ENCODE results near the gene RFX3. TPM values are rescaled to one million over a fixed set of nuclear protein-coding genes. Genes with fewer than 3 reads are reported as not detected.
A peak's percentile ranks its signal among the peaks of the same experiment; 100 is the strongest.

The RFX3 gene
- total RNA-seq, 1 donor from 2014 or later = 12.1 TPM

GRCh38 chr9:3331801-3332200, 194.0 kb downstream of the RFX3 start:
- H2AFZ ChIP-seq (ENCODE audit: low read depth, low read length) = no peak overlapping the region
- TF ChIP-seq EZH2 (IDR thresholded peaks at IDR 0.05; ENCODE audit: insufficient read depth, low read length) = no peak
- TF ChIP-seq CTCF (IDR thresholded peaks at IDR 0.05; ENCODE audit: insufficient read depth, low read depth, low read length) = no peak
- H4K20me1 ChIP-seq (ENCODE audit: insufficient read depth, low read length) = no peaks in the 10 kb centered on the region
- Mint-ChIP-seq H3K36me3 (ENCODE audit: low read depth, unreplicated experiment) (no peaks in the 10 kb centered on the region), H3K4me1 (ENCODE audit: low read depth, unreplicated experiment) (no peaks in the 10 kb centered on the region), H3K27ac (ENCODE audit: unreplicated experiment) (no peak overlapping the region), H3K27me3 (ENCODE audit: low read depth, unreplicated experiment) (no peaks in the 10 kb centered on the region), H3K4me3 (ENCODE audit: unreplicated experiment) (no peak overlapping the region), H3K9me3 (ENCODE audit: unreplicated experiment) (no peaks in the 10 kb centered on the region)
- no peak overlapping the region for H3K4me3 ChIP-seq (ENCODE audit: insufficient read depth, low read depth, low read length)
- H3K9me3 ChIP-seq (ENCODE audit: insufficient read depth, low read depth, low read length) = no peaks in the 10 kb centered on the region
- no peak overlapping the region for H3K4me2 ChIP-seq (ENCODE audit: low read length)
- H3K36me3 ChIP-seq (ENCODE audit: insufficient read depth, low read length) = no peaks in the 10 kb centered on the region
- no peaks in the 10 kb centered on the region for H3K4me1 ChIP-seq (ENCODE audit: insufficient read depth, low read length)
- FAIRE-seq (no peak), DNase-seq (ENCODE audit: low read depth) (no peak)
- H3K27ac ChIP-seq (ENCODE audit: low read depth, low read length) = no peak overlapping the region
- H3K9ac ChIP-seq (ENCODE audit: low read length) = no peak overlapping the region
- H3K79me2 ChIP-seq (ENCODE audit: insufficient read depth, low read length) = no peaks in the 10 kb centered on the region
- H3K27me3 ChIP-seq (ENCODE audit: insufficient read depth, low read length) = no peaks in the 10 kb centered on the region

GRCh38 chr9:3330792-3331420, 194.9 kb downstream of the RFX3 start:
- TF ChIP-seq CTCF (IDR thresholded peaks at IDR 0.05; ENCODE audit: insufficient read depth, low read depth, low read length) = no peak
- TF ChIP-seq EZH2 (IDR thresholded peaks at IDR 0.05; ENCODE audit: insufficient read depth, low read length) = no peak

GRCh38 chr9:3329361-3329760, 196.4 kb downstream of the RFX3 start:
- Histone ChIP-seq H3K36me3 (ENCODE audit: insufficient read depth, low read length) (no peaks in the 10 kb centered on the region), H3K9me3 (ENCODE audit: insufficient read depth, low read depth, low read length) (no peaks in the 10 kb centered on the region), H3K9ac (ENCODE audit: low read length) (no peak overlapping the region), H3K4me2 (ENCODE audit: low read length) (no peak overlapping the region), H3K27me3 (ENCODE audit: insufficient read depth, low read length) (no peaks in the 10 kb centered on the region), H3K4me1 (ENCODE audit: insufficient read depth, low read length) (no peaks in the 10 kb centered on the region), H3K27ac (ENCODE audit: low read depth, low read length) (no peak overlapping the region), H4K20me1 (ENCODE audit: insufficient read depth, low read length) (no peaks in the 10 kb centered on the region), H2AFZ (ENCODE audit: low read depth, low read length) (no peak overlapping the region), H3K79me2 (ENCODE audit: insufficient read depth, low read length) (no peaks in the 10 kb centered on the region), H3K4me3 (ENCODE audit: insufficient read depth, low read depth, low read length) (no peak overlapping the region)
- no peak overlapping the region for H3K4me3 Mint-ChIP-seq (ENCODE audit: unreplicated experiment)
- no peak overlapping the region for H3K27ac Mint-ChIP-seq (ENCODE audit: unreplicated experiment)
- peak; percentile 20 for DNase-seq (ENCODE audit: low read depth)
- no peak for TF ChIP-seq EZH2 (IDR thresholded peaks at IDR 0.05; ENCODE audit: insufficient read depth, low read length)
- no peak for TF ChIP-seq CTCF (IDR thresholded peaks at IDR 0.05; ENCODE audit: insufficient read depth, low read depth, low read length)
- H3K4me1 Mint-ChIP-seq (ENCODE audit: low read depth, unreplicated experiment) = no peaks in the 10 kb centered on the region
- H3K9me3 Mint-ChIP-seq (ENCODE audit: unreplicated experiment) = no peaks in the 10 kb centered on the region
- no peak for FAIRE-seq
- no peaks in the 10 kb centered on the region for H3K36me3 Mint-ChIP-seq (ENCODE audit: low read depth, unreplicated experiment)
- H3K27me3 Mint-ChIP-seq (ENCODE audit: low read depth, unreplicated experiment) = no peaks in the 10 kb centered on the region

More at GRCh38 chr9:3330792-3331420, 194.9 kb downstream of the RFX3 start:
- no peaks in the 10 kb centered on the region for H3K9me3 Mint-ChIP-seq (ENCODE audit: unreplicated experiment)
- peak; percentile 75 for FAIRE-seq
- no peaks in the 10 kb centered on the region for H3K79me2 ChIP-seq (ENCODE audit: insufficient read depth, low read length)
- H3K27ac ChIP-seq (ENCODE audit: low read depth, low read length) = no peak overlapping the region
- no peaks in the 10 kb centered on the region for H3K36me3 ChIP-seq (ENCODE audit: insufficient read depth, low read length)
- no peaks in the 10 kb centered on the region for H3K27me3 ChIP-seq (ENCODE audit: insufficient read depth, low read length)
- H3K9me3 ChIP-seq (ENCODE audit: insufficient read depth, low read depth, low read length) = no peaks in the 10 kb centered on the region
- H3K4me2 ChIP-seq (ENCODE audit: low read length) = peak overlapping the region; percentile 21
- peak; percentile 82 for DNase-seq (ENCODE audit: low read depth)
- no peak overlapping the region for H3K4me3 Mint-ChIP-seq (ENCODE audit: unreplicated experiment)
- no peak overlapping the region for H3K4me3 ChIP-seq (ENCODE audit: insufficient read depth, low read depth, low read length)
- no peaks in the 10 kb centered on the region for H3K4me1 ChIP-seq (ENCODE audit: insufficient read depth, low read length)
- no peaks in the 10 kb centered on the region for H3K4me1 Mint-ChIP-seq (ENCODE audit: low read depth, unreplicated experiment)
- H4K20me1 ChIP-seq (ENCODE audit: insufficient read depth, low read length) = no peaks in the 10 kb centered on the region
- no peak overlapping the region for H3K27ac Mint-ChIP-seq (ENCODE audit: unreplicated experiment)
- H3K36me3 Mint-ChIP-seq (ENCODE audit: low read depth, unreplicated experiment) = no peaks in the 10 kb centered on the region
- no peak overlapping the region for H3K9ac ChIP-seq (ENCODE audit: low read length)
- no peaks in the 10 kb centered on the region for H3K27me3 Mint-ChIP-seq (ENCODE audit: low read depth, unreplicated experiment)
- no peak overlapping the region for H2AFZ ChIP-seq (ENCODE audit: low read depth, low read length)

All from astrocyte (in vitro differentiated cells and primary cell).